GM20000 (cell line): ENCODE results near the gene CPA2.

Source experiments
- DNase-seq: peaks from one replicate; pipeline ENCODE4 v3.0.0; 2012; ENCODE audit warnings: low spot score
- CTCF ChIP-seq: IDR thresholded peaks from 2 replicates; pipeline ENCODE4 v1.5.1; 2012; ENCODE audit warnings: mild to moderate bottlenecking, control low read depth; ENCODE audit errors: extremely low read depth, missing control alignments

Gene CPA2

DNA sequence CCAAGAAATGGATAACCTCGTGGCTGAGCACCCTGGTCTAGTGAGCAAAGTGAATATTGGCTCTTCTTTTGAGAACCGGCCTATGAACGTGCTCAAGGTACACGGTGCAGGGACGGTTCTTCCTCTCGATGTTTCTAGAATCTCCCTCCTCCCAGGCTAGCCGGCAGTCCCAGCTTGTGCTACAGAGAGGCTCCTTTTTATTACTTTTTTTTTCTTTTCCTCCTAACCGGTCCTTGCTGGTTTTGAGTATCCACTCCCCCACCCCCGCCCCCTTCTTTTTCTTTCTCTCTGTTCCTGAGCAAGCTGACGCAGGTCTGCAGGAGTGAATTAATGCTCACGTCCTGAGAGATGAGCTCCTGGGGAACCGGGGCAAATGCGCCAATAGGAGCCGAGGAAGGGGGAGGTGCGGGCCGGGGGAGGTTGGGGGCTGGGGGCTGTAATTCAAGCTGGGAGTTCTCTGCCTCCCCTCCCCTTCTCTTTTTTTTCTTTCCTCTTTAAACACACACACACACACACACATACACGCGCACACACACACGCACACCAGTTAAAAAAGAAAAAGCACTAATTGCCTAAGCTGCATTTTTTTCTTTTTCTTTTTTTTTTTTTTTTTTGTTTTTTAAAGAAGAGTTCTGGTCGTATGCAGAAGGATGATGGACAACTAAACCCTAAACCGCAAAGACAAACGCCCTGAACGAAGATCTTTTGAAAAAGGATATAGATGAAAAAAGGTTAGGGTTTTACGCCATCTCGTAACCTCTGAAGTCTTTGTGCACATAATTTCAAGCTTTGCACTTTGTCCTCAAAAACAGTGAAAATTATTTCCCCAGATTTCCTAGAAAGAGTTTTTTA, 6.6 kb downstream of the CPA2 start:
- DNase-seq, result no peak
- TF ChIP-seq CTCF, result no peak

DNA sequence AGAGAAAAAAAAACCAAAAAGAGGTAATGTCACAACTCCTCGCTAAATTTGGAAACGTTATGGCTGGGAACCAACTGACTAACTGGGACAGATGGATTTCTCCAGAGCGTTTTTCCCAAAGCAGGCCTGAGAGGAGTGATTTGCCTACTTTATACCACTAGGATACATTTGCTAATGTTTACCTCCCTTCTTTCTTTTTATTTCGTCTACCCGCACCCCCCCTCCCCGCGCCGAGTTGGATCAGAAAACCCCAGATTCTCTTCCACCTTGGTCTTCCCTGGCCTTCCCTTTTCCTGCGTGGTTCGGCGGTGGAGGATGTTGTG, 7.2 kb downstream of the CPA2 start:
- DNase-seq, result no peak
- TF ChIP-seq CTCF, result no peak

DNA sequence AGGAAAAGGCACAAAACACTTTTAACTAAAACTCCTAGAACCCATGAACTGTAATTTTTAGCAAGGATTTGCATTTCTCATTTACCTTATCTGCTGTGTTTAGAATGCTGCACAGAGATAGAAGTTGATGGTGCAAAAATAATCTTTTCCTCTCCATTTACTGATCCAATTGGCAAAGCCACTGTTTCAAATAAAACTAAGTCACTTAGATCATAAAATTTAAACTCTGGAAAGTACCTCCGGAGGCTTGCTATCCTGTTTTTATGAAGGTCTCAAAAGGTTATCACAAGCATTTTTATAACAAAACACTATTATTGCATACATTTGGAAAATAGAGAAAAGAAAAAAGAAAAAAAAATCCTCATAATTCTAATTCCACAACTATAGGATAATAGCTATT, 7.6 kb downstream of the CPA2 start:
- DNase-seq, result no peak
- no peak for TF ChIP-seq CTCF

DNA sequence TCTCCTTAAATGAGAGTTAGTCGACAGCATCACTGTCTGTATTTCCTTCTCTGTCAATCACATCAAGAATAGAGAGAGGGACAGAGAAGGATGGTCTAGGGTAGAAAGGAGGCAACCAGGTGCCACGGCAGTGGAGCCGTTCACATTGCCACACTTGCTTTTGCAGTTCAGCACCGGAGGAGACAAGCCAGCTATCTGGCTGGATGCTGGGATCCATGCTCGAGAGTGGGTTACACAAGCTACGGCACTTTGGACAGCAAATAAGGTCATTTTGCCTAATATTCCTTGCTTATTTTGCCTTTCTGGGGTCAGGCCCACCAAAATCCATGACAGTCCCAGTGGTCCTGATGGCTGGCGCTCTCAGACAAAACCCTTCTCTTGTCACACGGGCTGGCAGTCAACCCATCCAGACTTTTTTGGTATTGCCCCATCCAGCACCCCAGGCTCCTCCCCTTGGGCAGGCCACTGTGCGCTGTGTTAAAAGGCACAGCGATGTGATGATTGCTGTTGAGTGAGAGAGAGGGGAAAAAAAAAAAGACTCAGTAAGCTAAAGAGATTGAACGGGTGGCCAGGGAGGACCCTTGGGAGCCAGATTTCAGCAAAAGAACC, 8.4 kb downstream of the CPA2 start:
- DNase-seq, result no peak
- TF ChIP-seq CTCF, result no peak

DNA sequence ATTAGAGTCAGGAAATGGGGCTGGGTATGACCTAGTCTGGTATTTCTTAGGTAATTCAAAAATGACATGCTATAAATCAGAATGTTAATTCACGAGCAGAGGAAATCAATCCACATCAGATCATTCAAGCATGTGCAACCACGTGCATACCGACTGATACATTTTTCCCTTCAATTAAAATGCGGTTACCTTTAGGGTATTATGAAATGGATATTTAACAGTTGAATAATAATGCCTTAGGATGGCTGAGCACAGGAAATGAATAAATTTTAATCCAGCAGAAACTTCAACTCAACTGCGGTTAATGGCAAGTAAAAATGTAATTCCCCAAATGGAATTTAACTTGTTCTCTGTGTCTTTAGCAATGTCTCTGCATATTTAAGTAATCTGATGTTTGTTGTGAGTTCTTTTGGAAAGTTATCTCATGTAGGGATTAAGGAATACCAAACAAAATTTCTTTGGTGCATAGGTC, 9.2 kb downstream of the CPA2 start:
- no peak for TF ChIP-seq CTCF
- DNase-seq, result no peak

GRCh38 chr7:130276796-130277762, 10.4 kb downstream of the CPA2 start:
- no peak for DNase-seq
- no peak for TF ChIP-seq CTCF
